SW 1271 (cell line): ENCODE measurements around the gene SP9.
A peak's percentile ranks its signal among the peaks of the same experiment; 100 is the strongest.
"Not testable (repeated sequence)": the region's sequence is repeated elsewhere in the genome, so short reads cannot be mapped to it uniquely, and the experiment has no call there.

Experiments
- DNase-seq, 2 experiments: peaks; one replicate each; lab custom pipeline; 2025; lab: John Stamatoyannopoulos, UW

Gene SP9

DNA sequence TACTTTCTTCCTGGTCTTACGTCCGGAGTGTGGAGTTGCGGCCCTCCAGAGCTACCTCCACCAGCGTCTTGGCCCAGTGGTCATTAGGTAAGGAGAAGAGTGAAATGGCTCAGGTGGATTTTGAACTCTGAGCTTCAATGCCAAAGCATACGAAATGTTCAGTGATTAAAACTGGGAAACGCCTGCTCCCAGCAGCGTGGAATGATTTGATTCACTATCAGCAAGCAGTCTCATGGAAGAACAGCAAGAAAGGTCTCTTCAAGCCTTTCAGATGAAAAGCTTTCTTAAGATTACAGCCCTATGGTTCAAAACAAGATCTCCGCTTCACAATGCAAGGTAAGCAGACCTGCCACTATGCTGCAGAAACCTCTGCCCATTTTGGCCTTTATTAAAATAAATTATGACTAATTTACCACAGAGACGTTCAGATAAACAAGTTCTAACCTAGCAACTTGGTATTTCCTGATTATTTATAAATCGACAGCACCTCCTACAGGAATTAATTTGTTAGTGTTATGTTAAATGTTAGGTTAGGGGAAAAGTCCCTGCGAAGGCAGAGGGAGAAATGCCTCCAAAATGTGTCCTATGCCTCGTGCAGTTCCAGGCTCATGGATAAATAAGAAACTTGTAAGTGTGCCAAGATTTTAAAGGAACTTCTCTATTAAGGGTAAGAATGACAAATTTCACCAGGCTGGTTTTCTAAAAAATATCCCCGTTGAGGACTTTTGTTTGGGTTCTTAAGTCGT is 10.1 kb downstream of the SP9 start:
- peak in 1 of 2 experiments; percentile 64 for DNase-seq

- DNase-seq = peak in 1 of 2 experiments; percentile 37
Measured at GRCh38 chr2:174350018-174350417, 15.3 kb downstream of the SP9 start.

- no peak for DNase-seq
Measured at GRCh38 chr2:174350593-174351181, 15.9 kb downstream of the SP9 start.

GRCh38 chr2:174353004-174353403 is 18.2 kb downstream of the SP9 start:
- DNase-seq = no peak

GRCh38 chr2:174356347-174356746 is 21.6 kb downstream of the SP9 start:
- DNase-seq = no peak

DNA sequence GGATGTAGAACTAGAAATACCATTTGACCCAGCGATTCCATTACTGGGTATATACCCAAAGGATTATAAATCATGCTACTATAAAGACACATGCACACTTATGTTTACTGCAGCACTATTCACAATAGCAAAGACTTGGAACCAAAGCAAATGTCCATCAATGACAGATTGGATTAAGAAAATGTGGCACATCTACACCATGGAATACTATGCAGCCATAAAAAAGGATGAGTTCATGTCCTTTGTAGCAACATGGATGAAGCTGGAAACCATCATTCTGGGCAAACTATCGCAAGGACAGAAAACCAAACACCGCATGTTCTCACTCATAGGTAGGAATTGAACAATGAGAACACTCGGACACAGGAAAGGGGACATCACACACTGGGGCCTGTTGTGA is 24.9 kb downstream of the SP9 start:
- DNase-seq = not testable (repeated sequence)

DNA sequence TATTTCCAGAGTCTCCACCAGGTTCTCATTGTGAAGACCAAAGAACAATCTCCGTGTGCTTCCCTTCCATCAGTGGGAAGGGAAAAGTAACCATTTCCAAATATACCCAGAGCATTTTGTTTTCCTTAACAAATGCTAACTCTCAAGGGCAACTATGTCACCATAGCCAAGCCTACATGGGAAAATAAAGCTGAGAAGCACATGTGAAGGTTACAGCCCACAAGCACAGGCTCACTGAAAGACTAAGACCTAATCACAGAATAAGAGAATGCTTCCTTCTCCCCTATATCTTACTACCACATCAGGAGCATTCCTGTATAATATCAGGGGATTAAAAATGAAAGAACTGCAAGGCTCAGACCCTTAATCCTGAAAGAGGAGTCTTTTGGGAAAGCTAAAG is 28.2 kb downstream of the SP9 start:
- no peak for DNase-seq

DNA sequence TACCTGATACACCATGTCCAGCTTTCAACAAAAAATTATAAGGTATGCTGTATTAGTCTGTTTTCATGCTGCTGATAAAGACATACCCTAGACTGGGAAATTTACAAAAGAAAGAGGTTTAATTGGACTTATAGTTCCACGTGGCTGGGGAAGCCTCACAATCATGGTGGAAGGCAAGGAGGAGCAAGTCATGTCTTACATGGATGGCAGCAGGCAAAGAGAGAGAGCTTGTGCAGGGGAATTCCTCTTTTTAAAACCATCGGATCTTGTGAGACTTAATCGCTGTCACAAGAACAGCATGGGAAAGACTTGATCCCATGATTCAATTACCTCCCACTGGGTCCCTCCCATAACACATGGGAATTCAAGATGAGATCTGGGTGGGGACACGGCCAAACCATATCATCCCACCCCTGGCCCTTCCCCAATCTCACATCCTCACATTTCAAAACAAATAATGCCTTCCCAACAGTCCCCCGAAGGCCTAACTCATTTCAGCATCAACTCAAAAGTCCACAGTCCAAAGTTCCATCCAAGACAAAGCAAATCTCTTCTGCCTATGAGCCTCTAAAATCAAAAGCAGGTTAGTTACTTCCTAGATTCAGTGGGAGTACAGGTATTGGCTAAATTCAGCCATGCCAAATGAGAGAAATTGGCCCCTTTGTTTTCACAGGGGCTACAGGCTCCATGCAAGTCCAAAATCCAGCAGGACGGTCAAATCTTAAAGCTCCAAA is 28.9 kb downstream of the SP9 start:
- not testable (repeated sequence) for DNase-seq

- no peak for DNase-seq
Measured at GRCh38 chr2:174364628-174365027, 29.9 kb downstream of the SP9 start.

DNA sequence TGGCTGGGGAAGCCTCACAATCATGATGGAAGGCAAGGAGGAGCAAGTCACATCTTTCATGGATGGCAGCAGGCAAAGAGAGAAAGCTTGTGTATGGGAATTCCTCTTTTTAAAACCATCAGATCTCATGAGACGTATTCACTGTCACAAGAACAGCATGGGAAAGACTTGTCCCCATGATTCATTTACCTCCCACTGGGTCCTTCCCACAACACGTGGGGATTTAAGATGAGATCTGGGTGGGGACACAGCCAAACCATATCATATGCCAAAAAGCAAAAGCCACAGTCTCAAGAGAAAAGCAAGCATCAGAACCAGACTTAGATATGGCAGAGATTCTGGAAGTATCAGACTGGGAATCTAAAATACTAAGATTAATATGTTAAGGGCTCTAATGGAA is 30.8 kb downstream of the SP9 start:
- DNase-seq = no peak

- no peak for DNase-seq
Measured at GRCh38 chr2:174368691-174369090, 33.9 kb downstream of the SP9 start.

DNA sequence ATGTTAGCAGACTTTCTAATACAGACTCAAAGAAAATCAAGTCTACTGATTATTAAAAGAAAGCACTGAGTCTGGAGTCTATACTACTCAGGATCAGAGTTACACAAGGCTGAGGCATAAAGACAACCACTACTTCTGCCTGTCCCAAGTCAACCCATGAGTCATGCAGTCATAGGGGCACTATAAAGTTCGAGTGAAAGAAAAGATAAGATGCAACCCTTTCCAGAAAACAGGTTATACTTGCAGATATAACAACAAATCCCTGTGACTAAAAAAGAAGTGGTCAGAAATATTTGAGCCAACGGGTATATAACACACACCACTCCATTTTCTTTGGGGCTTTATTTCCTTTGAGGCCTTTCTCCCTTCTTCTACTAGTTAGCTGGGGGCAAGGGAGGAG is 42.2 kb downstream of the SP9 start:
- no peak for DNase-seq

DNA sequence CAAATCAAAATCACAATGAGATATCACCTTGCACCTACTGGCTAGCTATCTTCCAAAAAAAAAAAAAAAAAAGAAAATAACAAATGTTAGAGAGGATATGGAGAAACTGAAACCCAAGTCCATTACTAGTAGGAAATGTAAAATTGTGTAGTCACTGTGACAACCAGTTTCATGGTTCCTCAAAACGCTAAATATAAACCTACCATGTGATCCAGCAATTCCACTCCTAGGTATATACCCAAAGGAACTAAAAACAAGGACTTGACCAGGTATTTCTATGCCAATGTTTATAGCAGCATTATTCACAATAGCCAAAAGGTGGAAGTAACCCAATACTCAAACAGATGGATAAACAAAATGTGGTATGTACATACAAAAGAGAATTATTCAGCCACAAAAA is 49.0 kb downstream of the SP9 start:
- no peak for DNase-seq

- DNase-seq = no peak
Measured at GRCh38 chr2:174385201-174385600, 50.4 kb downstream of the SP9 start.
